Stimulated activated CD4-positive, alpha-beta T cell treated with anti-CD3 and anti-CD28 coated beads, Interleukin-15, amount 100 ng/mL, for 1 hour (primary cell): Measurements from ENCODE around the gene RHD.
"Not testable (repeated sequence)": the region's sequence is repeated elsewhere in the genome, so short reads cannot be mapped to it uniquely, and the experiment has no call there.

Source experiments
- DNase-seq, 2 donors: peaks; one replicate each; pipeline ENCODE4 v3.0.0-alpha.2; 2020; ENCODE audit warnings: low read depth in 1 of 2, low spot score in 1 of 2

RHD gene

DNA sequence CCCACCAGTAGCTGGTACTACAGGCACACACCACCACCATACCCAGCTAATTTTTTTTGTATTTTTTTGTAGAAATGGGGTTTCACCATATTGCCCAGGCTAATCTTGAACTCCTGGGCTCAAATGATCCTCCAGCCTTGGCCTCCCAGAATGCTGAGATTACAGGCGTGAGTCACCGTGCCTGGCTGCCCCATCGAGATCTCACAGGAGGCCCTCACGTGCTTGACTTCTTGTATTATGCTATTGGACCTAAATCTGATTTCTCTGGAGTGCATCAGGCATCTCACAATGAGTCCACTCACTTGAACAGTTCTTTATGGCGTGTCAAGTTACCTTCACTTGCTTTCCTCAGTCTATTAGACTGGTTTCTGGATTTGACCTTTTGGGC is 15.7 kb upstream of the RHD start:
- no peak for DNase-seq

DNA sequence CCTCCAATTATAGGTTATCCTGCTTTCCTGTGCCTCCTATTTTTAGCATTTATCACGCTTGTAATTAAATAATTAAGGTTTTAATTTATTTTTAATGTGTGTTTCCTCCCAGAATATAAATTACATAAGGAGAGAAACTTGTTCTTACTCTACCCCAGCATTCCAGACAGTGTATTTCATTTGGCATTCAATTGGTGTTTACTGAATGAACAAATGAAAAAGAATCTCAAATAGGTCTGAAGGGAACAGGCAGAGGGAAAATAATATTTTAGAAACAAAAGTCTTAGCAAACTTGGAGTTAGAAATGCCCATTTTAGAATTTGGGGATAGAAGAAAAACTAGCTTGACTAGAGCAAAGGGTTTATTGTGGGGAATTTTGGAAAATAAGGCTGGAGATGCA is 15.1 kb upstream of the RHD start:
- no peak for DNase-seq

GRCh38 chr1:25259813-25260212 is 12.5 kb upstream of the RHD start:
- DNase-seq = not testable (repeated sequence)

DNA sequence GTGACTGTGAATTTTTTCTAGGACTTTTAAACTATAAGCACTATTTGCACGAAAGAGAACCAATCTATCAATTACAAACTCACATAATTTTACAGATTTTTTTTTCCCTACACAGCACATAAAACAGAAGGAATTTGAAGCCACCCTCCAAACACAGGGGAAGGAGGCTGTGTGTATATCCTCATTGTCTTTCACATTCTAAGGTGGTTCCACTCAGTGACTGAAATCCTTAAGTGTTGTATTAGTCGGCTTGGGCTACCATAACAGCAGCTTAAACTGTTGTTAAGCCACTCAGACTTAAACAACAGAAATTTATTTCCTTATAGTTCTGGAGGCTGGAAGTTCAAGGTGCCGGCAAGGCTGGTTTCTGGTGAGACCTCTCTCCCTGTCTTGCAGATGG is 12.0 kb upstream of the RHD start:
- DNase-seq = not testable (repeated sequence)

DNA sequence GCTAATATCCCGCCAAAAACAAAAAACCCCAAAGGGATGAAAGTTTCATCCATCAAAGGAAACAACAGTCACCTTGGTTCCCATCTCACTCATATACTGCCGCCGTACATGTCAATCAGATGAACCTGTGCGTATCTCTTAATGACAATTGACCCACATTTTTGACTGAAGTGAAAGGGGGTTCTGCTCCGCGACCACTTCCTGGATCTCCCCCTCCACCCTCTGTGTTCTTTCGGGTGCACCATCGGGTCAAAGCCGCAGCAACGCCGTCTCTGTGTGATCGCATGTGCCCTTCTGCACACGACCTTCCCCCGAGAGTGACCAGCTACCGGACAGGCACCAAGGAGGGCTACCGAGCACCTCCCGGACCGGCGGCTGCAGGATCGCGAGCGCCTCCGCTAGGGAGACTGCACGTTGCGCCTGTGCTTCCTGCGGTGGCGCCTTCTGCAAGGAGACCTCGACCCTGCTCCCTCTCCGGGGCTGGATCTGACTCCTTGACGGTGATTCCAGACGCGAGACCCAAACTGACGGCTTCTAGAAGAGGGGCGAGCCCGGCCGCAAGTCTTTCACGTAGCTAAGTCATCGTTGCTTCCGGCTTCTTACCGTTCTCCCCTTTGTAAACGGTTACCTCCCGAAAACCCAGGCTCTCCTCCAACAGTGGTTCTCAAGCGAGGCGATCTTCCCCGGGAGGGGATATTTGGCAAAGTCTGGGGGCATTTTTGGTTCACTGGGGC is 5.6 kb upstream of the RHD start:
- DNase-seq = not testable (repeated sequence)

GRCh38 chr1:25267288-25268142 is 4.8 kb upstream of the RHD start:
- DNase-seq = peak; percentile 70 to 92

DNA sequence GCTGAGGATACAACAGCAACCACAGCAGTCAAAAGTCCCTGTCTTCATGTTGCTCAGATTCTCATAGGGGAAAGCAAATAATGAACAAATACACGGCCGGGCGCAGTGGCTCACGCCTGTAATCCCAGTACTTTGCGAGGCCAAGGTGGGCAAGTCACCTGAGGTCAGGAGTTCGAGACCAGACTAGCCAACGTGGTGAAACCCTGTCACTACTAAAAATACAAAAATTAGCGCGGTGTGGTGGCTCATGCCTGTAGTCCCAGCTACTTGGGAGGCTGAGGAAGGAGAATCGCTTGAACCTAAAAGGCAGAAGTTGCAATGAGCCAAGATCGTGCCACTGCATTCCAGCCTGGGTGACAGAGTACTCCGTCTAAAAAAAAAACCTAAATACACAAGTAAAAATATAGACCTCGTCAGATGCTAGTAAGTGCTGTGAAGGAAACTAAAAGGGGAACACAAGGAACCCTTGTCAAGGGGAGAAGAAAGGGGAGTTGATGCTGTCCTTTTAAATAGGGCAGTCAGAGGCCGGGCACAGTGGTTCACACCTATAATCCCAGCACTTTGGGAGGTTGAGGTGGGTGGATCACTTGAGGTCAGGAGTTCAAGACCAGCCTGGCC is 4.1 kb upstream of the RHD start:
- DNase-seq = not testable (repeated sequence)

- DNase-seq = not testable (repeated sequence)
These were observed 3.3 kb downstream of the RHD start for GRCh38 chr1:25275648-25276047.

- not testable (repeated sequence) for DNase-seq
These were observed 5.0 kb downstream of the RHD start for GRCh38 chr1:25277295-25277694.

DNA sequence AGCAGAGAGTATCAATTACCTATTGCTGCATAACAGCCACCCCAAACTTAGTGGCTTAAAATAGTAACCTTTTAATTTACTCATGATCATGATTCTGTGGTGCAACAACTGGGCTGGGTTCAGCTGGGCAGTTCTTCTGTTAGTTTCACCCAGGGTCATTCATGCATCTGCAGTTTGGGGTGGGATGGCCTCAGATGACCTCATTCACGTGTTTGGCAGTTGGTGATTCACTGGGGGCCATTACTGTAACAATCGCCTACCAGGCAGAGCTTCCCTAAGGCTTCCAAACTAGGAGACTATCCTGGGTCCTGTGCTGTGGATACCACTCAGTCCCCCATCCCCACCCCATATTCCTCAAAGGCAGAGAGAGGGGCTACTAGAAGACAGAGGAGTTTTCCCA is 6.0 kb downstream of the RHD start:
- DNase-seq = not testable (repeated sequence)

DNA sequence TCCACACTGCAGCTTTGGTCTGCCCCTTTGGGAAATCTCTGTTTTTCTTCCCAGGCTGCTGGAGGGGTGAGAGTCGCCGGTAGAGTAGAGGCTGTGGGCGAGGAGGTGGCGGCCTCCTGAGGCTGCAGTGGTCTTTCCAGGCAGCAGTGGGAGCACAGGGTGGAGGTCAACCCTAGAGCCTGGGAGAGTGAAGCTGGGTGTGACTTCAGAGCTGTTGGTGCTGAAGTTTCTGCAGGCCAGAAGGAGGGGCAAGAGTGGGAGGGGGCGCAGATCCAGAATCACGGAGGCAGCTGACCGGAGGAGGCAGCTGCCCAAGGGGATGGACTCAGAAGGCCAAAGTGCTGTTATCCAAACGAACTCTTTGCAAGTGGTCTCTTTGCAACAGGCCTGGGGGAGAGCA is 6.5 kb downstream of the RHD start:
- not testable (repeated sequence) for DNase-seq

GRCh38 chr1:25279693-25280111 is 7.4 kb downstream of the RHD start:
- not testable (repeated sequence) for DNase-seq

DNA sequence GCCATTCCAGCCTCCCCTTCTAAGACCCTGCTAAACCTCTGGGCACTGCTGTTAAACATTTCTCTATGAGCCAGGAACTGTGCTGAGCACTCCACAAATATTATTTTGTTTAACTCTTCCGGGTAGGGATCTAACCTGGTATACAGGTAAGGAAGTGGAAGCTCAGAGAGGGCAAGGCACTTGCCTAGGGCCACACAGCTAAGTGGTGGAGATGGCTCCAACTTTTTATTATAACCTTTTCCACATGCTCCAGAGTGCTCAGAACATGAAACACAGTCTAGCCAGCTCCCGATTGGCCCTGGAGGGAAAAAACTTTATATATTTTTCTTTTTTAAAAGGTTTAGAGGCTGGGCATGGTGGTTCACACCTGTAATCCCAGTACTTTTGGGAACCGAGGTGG is 13.6 kb downstream of the RHD start:
- not testable (repeated sequence) for DNase-seq

GRCh38 chr1:25287164-25287563 is 14.9 kb downstream of the RHD start:
- not testable (repeated sequence) for DNase-seq

DNA sequence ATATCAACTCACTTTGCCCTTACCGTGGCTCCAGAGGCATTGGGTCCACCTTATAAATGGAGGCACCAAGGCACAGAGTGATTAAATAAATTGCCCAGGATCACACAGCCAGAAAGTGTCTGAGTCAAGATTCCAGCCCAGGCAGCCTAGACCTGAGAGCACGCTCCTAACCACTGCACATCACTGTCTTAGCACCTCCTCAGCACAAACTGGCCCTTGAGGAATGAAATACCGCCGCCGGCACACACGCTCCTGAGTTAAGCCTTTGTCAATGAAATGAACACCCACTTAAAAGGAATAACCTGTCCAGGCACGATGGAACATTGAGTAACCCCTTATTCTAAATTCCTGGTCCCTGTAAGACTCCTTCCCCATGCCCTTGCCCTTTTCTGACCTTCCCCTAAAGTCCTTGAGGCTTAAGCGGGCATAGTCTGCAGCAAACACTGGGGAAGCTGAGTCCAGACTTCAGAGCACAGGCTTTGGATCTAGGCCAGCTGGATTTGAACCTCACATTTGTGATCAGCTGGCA is 16.3 kb downstream of the RHD start:
- DNase-seq = not testable (repeated sequence)

- DNase-seq = not testable (repeated sequence)
These were observed 17.7 kb downstream of the RHD start for GRCh38 chr1:25290043-25290442.

DNA sequence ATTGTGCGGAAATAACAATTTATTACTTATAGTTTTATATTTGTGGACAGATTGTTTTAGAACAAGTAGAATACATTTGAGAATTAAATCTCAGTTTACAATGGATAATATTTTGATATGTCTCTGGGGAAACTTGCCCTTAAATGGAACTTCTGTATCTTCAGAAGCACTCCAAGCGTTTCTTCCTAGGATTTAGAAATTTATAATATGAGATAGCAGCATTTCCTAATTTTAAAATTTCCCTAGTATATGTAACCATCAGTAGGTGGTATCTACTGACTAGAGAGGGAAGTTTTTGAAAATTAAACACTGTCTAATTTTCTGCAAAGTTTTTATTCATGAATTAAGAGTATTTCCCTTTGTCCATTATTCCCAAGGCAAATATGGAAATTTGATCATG is 21.1 kb downstream of the RHD start:
- not testable (repeated sequence) for DNase-seq

GRCh38 chr1:25294889-25295826 is 22.8 kb downstream of the RHD start:
- not testable (repeated sequence) for DNase-seq

DNA sequence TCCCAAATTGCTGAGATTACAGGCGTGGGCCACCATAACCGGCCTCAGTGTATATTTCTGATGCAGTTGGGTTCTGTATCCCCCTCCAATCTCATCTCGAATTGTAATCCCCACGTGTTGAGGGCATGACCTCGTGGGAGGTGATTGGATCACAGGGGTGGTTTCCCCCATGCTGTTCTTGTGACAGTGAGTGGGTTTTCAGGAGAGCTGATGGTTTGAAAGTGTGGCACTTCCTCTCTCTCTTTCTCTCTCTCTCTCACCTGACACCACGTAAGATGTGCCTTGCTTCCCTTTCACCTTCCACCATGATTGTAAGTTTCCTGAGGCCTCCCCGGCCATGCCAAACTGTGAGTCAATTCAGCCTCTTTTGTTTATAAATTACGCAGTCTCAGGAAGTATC is 24.2 kb downstream of the RHD start:
- DNase-seq = not testable (repeated sequence)

GRCh38 chr1:25300729-25301128 is 28.4 kb downstream of the RHD start:
- not testable (repeated sequence) for DNase-seq
